SK-N-SH (cell line): ENCODE results near the gene LIPG. TPM values are rescaled to one million over a fixed set of nuclear protein-coding genes. Genes with fewer than 3 reads are reported as not detected.

Experiments used
- CTCF ChIA-PET: fragments of 300-600, 350-600 bp; formaldehyde crosslinking; extraction: SDS; loops from one replicate; lab custom pipeline; 2021; lab: Yijun Ruan, JAX
- POLR2A ChIA-PET: fragments of 350-600 bp; sonication (Branson Sonifier 250); formaldehyde crosslinking; extraction: SDS; loops from one replicate; lab custom pipeline; 2020; ENCODE audit warnings: antibody characterized with exemption, inconsistent platforms; lab: Yijun Ruan, JAX
- DNase-seq: peaks from one replicate; pipeline ENCODE4 v3.0.0; 2012
- H2AFZ ChIP-seq: fragments of 200-600 bp; sonication (generic); 2 replicates; pipeline ENCODE4 v1.8.1; 2016; ENCODE audit warnings: antibody characterized with exemption, mild to moderate bottlenecking, low read depth
- H3F3A ChIP-seq: fragments of 200-600 bp; sonication (generic); replicated peaks from 2 replicates; pipeline ENCODE3; 2016; ENCODE audit warnings: antibody characterized with exemption, mild to moderate bottlenecking; ENCODE audit not compliant: insufficient read depth
- H3K27ac ChIP-seq, 2 experiments: fragments of 200-500 bp in 1 of 2; fragments of 200-600 bp in 1 of 2; sonication (Bioruptor generic) in 1 of 2; sonication (generic), shearing (Covaris generic) in 1 of 2; 2 replicates each; pipeline versions ENCODE4 v1.5.1 to v1.6.1; 2014 to 2016; ENCODE audit warnings: low read depth in 2 of 2, inconsistent platforms in 1 of 2, low read length in 1 of 2, mild to moderate bottlenecking in 1 of 2, mixed read lengths in 1 of 2
- H3K27me3 ChIP-seq: fragments of 200-600 bp; sonication (generic), shearing (Covaris generic); 2 replicates; pipeline ENCODE4 v1.6.1; 2016; ENCODE audit warnings: mixed run types; ENCODE audit not compliant: insufficient read depth
- H3K36me3 ChIP-seq, 2 experiments: fragments of 200-500 bp in 1 of 2; fragments of 200-600 bp in 1 of 2; sonication (Bioruptor generic) in 1 of 2; sonication (generic) in 1 of 2; replicated peaks in 1 of 2; 2 replicates each; pipeline versions ENCODE3 to v1.5.1; 2014 to 2016; ENCODE audit warnings: low read length in 1 of 2, mild to moderate bottlenecking in 1 of 2; ENCODE audit not compliant: insufficient read depth in 2 of 2, control insufficient read depth in 1 of 2
- H3K4me1 ChIP-seq, 2 experiments: fragments of 200-500 bp in 1 of 2; fragments of 200-600 bp in 1 of 2; sonication (Bioruptor generic) in 1 of 2; sonication (generic), shearing (Covaris generic) in 1 of 2; 2 replicates each; pipeline versions ENCODE4 v1.5.1 to v1.6.1; 2014 to 2016; ENCODE audit warnings: low read depth in 1 of 2, low read length in 1 of 2, mixed run types in 1 of 2; ENCODE audit not compliant: insufficient read depth in 2 of 2, control insufficient read depth in 1 of 2
- H3K4me2 ChIP-seq: fragments of 200-600 bp; sonication (generic), shearing (Covaris generic); 2 replicates; pipeline ENCODE4 v1.6.1; 2017; ENCODE audit warnings: mixed run types
- H3K4me3 ChIP-seq, 2 experiments: fragments of 200-500 bp in 1 of 2; fragments of 200-600 bp in 1 of 2; sonication (Bioruptor generic) in 1 of 2; sonication (generic), shearing (Covaris generic) in 1 of 2; 2 replicates each; pipeline versions ENCODE4 v1.5.1 to v1.8.1; 2014 to 2016; ENCODE audit warnings: low read depth in 2 of 2, inconsistent platforms in 1 of 2, low read length in 1 of 2, mild to moderate bottlenecking in 1 of 2, mixed read lengths in 1 of 2, moderate library complexity in 1 of 2
- H3K79me2 ChIP-seq: fragments of 200-600 bp; sonication (generic); 2 replicates; pipeline ENCODE4 v1.8.1; 2017; ENCODE audit warnings: mild to moderate bottlenecking; ENCODE audit not compliant: insufficient read depth
- H3K9ac ChIP-seq: fragments of 200-600 bp; sonication (generic); 2 replicates; pipeline ENCODE4 v1.6.1; 2017; ENCODE audit warnings: mixed run types
- H3K9me2 ChIP-seq: fragments of 200-600 bp; sonication (generic); 2 replicates; pipeline ENCODE4 v1.6.1; 2017; ENCODE audit warnings: mixed run types
- H3K9me3 ChIP-seq: fragments of 200-600 bp; sonication (generic); 2 replicates; pipeline ENCODE4 v1.6.1; 2017; ENCODE audit warnings: mixed run types, mild to moderate bottlenecking, moderate library complexity
- H4K20me1 ChIP-seq: fragments of 200-600 bp; sonication (generic); 2 replicates; pipeline ENCODE4 v1.6.1; 2017; ENCODE audit warnings: mild to moderate bottlenecking, mixed run types; ENCODE audit not compliant: insufficient read depth
- CHD2 ChIP-seq: fragments of 150-350 bp; IDR thresholded peaks from 2 replicates; pipeline ENCODE4 v1.6.1; 2018; ENCODE audit warnings: low read length; ENCODE audit not compliant: partially characterized antibody
- EP300 ChIP-seq, 2 experiments: IDR thresholded peaks; 2 replicates each; pipeline versions ENCODE4 v1.4.0 to v1.6.1; 2012; ENCODE audit warnings: borderline replicate concordance in 1 of 2, low read depth in 1 of 2, low read length in 1 of 2
- EZH2phosphoT487 ChIP-seq: fragments of 200-600 bp; sonication (generic); IDR thresholded peaks from 2 replicates; pipeline ENCODE4 v1.6.1; 2017; ENCODE audit warnings: low read depth, mixed run types, mild to moderate bottlenecking, antibody characterized with exemption, moderate library complexity, borderline replicate concordance
- FOSL2 ChIP-seq: IDR thresholded peaks from 2 replicates; pipeline ENCODE4 v1.4.0; 2012; ENCODE audit warnings: low read depth, mild to moderate bottlenecking, moderate library complexity, borderline replicate concordance
- FOXJ3 ChIP-seq: sonication (generic); formaldehyde crosslinking; IDR thresholded peaks from 2 replicates; pipeline ENCODE4 v1.5.1; 2020; ENCODE audit warnings: mild to moderate bottlenecking, missing genetic modification reagents
- FOXM1 ChIP-seq: IDR thresholded peaks from 2 replicates; pipeline ENCODE4 v1.4.0; 2012; ENCODE audit warnings: low read depth, mild to moderate bottlenecking
- GATA2 ChIP-seq: sonication (generic); formaldehyde crosslinking; IDR thresholded peaks from 2 replicates; pipeline ENCODE4 v1.5.0; 2020; ENCODE audit warnings: mild to moderate bottlenecking, missing genetic modification reagents
- JUND ChIP-seq: IDR thresholded peaks from 2 replicates; pipeline ENCODE4 v1.4.0; 2012
- MEF2A ChIP-seq: IDR thresholded peaks from 2 replicates; pipeline ENCODE4 v1.4.0; 2012; ENCODE audit warnings: low read depth, borderline replicate concordance
- PBX3 ChIP-seq: IDR thresholded peaks from 2 replicates; pipeline ENCODE4; 2012
- POLR2AphosphoS5 ChIP-seq: IDR thresholded peaks from 2 replicates; pipeline ENCODE4 v1.6.1; 2012; ENCODE audit warnings: low read depth, low read length
- RCOR1 ChIP-seq: fragments of 150-350 bp; IDR thresholded peaks from 2 replicates; pipeline ENCODE4 v1.6.1; 2017; ENCODE audit warnings: antibody characterized with exemption, low read length
- REST ChIP-seq: IDR thresholded peaks from 2 replicates; pipeline ENCODE4 v1.6.1; 2012; ENCODE audit warnings: mild to moderate bottlenecking, low read depth, low read length, moderate library complexity
- TAF1 ChIP-seq: IDR thresholded peaks from 2 replicates; pipeline ENCODE4 v1.6.1; 2012; ENCODE audit warnings: low read depth, mild to moderate bottlenecking, low read length, moderate library complexity, borderline replicate concordance
- TEAD4 ChIP-seq: IDR thresholded peaks from 2 replicates; pipeline ENCODE4 v1.4.0; 2012; ENCODE audit warnings: mild to moderate bottlenecking, borderline replicate concordance; ENCODE audit not compliant: insufficient read depth
- YY1 ChIP-seq: IDR thresholded peaks from 2 replicates; pipeline ENCODE4 v1.4.0; 2012; ENCODE audit warnings: low read depth, mild to moderate bottlenecking
- ZBTB33 ChIP-seq: IDR thresholded peaks from 2 replicates; pipeline ENCODE4 v1.4.0; 2012; ENCODE audit warnings: low read depth, borderline replicate concordance
- WGBS: methylation state at CpG from one replicate; pipeline ENCODE4 v1.1.6; 2017; ENCODE audit warnings: low lambda C conversion rate; 5-methylcytosine and 5-hydroxymethylcytosine counted together
- polyA plus RNA-seq, 3 experiments: library from polyadenylated mRNA; depleted of rRNA; stranded (reverse); fragments of >200 nt; gene quantifications; 2 replicates each; pipeline ENCODE4 v1.2.3, GENCODE V29; 2012
- TF ChIP-seq, protein P1 (sequence below): IDR thresholded peaks from 2 replicates; pipeline ENCODE4 v1.4.0; 2012; ENCODE audit warnings: low read depth

The LIPG gene
- polyA plus RNA-seq, 1 of the 3 experiments (the other 2 are of a cell fraction): 3.2 TPM

DNA sequence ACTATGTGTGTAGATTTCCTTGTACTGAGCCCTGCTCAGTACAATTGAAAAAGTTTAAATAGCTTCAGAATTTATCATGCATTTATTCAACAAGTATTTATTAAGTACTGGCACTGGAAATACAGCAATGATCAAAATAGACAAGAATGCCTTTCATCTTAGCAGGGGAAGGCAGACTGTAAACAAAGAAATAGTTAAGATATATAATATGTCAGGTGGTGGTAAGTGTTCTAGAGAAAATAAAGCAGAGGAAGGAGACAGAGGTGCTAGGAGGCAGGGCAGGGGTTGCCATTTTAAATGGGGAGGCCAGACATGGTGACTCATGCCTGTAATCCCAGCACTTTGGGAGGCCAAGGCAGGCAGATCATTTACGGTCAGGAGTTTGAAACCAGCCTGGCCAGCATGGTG lies 13.6 kb upstream of the LIPG start (continued):
- no peak for TF ChIP-seq RCOR1
- TF ChIP-seq CHD2: no peak
- TF ChIP-seq MEF2A: no peak
- TF ChIP-seq, protein P1, sequence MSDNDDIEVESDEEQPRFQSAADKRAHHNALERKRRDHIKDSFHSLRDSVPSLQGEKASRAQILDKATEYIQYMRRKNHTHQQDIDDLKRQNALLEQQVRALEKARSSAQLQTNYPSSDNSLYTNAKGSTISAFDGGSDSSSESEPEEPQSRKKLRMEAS: no peak
- TF ChIP-seq ZBTB33: no peak
- TF ChIP-seq JUND: peak; percentile 17; the same call in 1 of the 2 replicates
- TF ChIP-seq YY1: no peak
- no peak for TF ChIP-seq GATA2

GRCh38 chr18:49550621-49551339 lies 11.1 kb upstream of the LIPG start:
- POLR2A ChIA-PET: no interaction called here
- H3F3A ChIP-seq: peaks cover 26% of the 10 kb centered on the region
- TF ChIP-seq FOXM1 (no peak), TAF1 (no peak), TEAD4 (no peak), POLR2AphosphoS5 (no peak), FOXJ3 (CRISPR knock-in tag) (no peak), REST (no peak), FOSL2 (no peak), ZBTB33 (no peak), CHD2 (no peak), PBX3 (no peak), EZH2phosphoT487 (no peak), RCOR1 (no peak), EP300 (IDR thresholded peaks at IDR 0.05; ENCODE audit: borderline replicate concordance in 1 of 2, low read depth in 1 of 2, low read length in 1 of 2) (no peak)
- TF ChIP-seq, all 33 proteins: peak for 0
- Histone ChIP-seq H3K4me3 (no peak overlapping the region), H3K27ac (no peak overlapping the region), H3K9me2 (no peaks in the 10 kb centered on the region), H3K36me3 (no peaks in the 10 kb centered on the region), H3K9ac (no peak overlapping the region), H3K4me2 (no peak overlapping the region), H3K79me2 (no peaks in the 10 kb centered on the region), H3K27me3 (no peaks in the 10 kb centered on the region), H3K9me3 (no peaks in the 10 kb centered on the region), H2AFZ (no peak overlapping the region), H4K20me1 (no peaks in the 10 kb centered on the region), H3K4me1 (peaks cover 6 to 13% of the 10 kb centered on the region in 2 experiments; a peak in 2 of 4 replicates)
- CTCF ChIA-PET: interaction anchor here (2.4 kb wide), 1 partner anchor 40 kb away, joined by 9 read pairs; no protein-coding TSS in a partner anchor
- 77% methylated on average over 6 of the region's 6 CpGs for WGBS
- no peak for DNase-seq
